Heart right ventricle (tissue), 16 donors: ENCODE measurements around the gene TMPRSS6. TPM values are rescaled to one million over a fixed set of nuclear protein-coding genes. Genes with fewer than 3 reads are reported as not detected.

ENCODE experiments used
- ATAC-seq, 8 donors: fragments of 200-7000 bp; cut with Tn5 transposase; one replicate each; pipeline ENCODE4 v1.9.1; 2020; ENCODE audit warnings: mild to moderate bottlenecking in 8 of 8, moderate library complexity in 8 of 8, moderate number of reproducible peaks in 1 of 8
- DNase-seq, 2 donors: peaks; one replicate each; pipeline ENCODE4 v3.0.0-alpha.2; 2020
- H3K27ac ChIP-seq, 10 donors: fragments of 200-600 bp; sonication (generic) in 2 of 10; one replicate each; pipeline versions ENCODE4 v1.5.0 to v1.8.0; 2020 to 2022; ENCODE audit warnings: mild to moderate bottlenecking in 3 of 10
- H3K27me3 ChIP-seq, 7 donors: fragments of 200-600 bp; one replicate each; pipeline ENCODE4 v1.8.0; 2021 to 2022; ENCODE audit warnings: mild to moderate bottlenecking in 2 of 7
- H3K36me3 ChIP-seq, 9 donors: fragments of 200-600 bp; sonication (generic) in 1 of 9; one replicate each; pipeline versions ENCODE4 v1.5.0 to v1.8.0; 2020 to 2022; ENCODE audit warnings: mild to moderate bottlenecking in 2 of 9
- H3K4me1 ChIP-seq, 9 donors: fragments of 200-600 bp; sonication (generic) in 1 of 9; one replicate each; pipeline versions ENCODE4 v1.5.0 to v1.8.0; 2020 to 2022; ENCODE audit warnings: mild to moderate bottlenecking in 4 of 9
- H3K4me3 ChIP-seq, 10 donors: fragments of 200-600 bp; sonication (generic) in 2 of 10; one replicate each; pipeline versions ENCODE4 v1.5.0 to v1.8.0; 2020 to 2022; ENCODE audit warnings: mild to moderate bottlenecking in 7 of 10, moderate library complexity in 2 of 10
- H3K9me3 ChIP-seq, 11 donors: fragments of 200-600 bp in 10 of 11; sonication (generic) in 2 of 11; one replicate each; pipeline versions ENCODE4 v1.5.0 to v1.8.0; 2013 to 2022; ENCODE audit warnings: mild to moderate bottlenecking in 2 of 11, control low read depth in 1 of 11, moderate library complexity in 1 of 11
- CTCF ChIP-seq, 9 donors: fragments of 200-600 bp; sonication (generic) in 2 of 9; IDR thresholded peaks; one replicate each; pipeline versions ENCODE4 v1.5.0 to v1.8.0; 2021 to 2022; ENCODE audit warnings: antibody characterized with exemption in 9 of 9, mild to moderate bottlenecking in 5 of 9, moderate library complexity in 1 of 9
- WGBS, 2 donors: extraction: QIAGEN DNeasy Blood & Tissue Kit; methylation state at CpG; one replicate each; pipeline ENCODE4 v1.1.7; 2013; ENCODE audit warnings: inconsistent platforms in 1 of 2; 5-methylcytosine and 5-hydroxymethylcytosine counted together
- intact Hi-C, 10 donors: fragments of 100-400 bp; cut with DNase I; formaldehyde crosslinking; loops; one replicate each; pipeline versions ENCODE4 v1.11.1 to v1.14.2; 2022
- polyA plus RNA-seq, 2 donors: library from polyadenylated mRNA; stranded (reverse); fragments of 200-250 nt; gene quantifications; one replicate each; pipeline ENCODE4 v1.2.3, GENCODE V29; 2013
- total RNA-seq, 10 donors: library from RNA; stranded (reverse); fragmentation: NEBNext Ultra II Directional in 3 of 10; extraction: Animal tissue kit (Norgen Biotek cat#: 25700) in 3 of 10; gene quantifications; one replicate each; pipeline versions ENCODE4 v1.2.1 to v1.2.4, GENCODE V29; 2021 to 2023
- donor health status: Arrhythmogenic right ventricular cardiomyopathy.
- donor health status: ischemic (EF 13 %, LVEDD 7.1; RV severe dilation, severe dysfunction).
- donor health status: healthy with polysubstance abuse.
- donor health status: DM: no; HTN: yes; CAD: no.
- donor health status: DM: no; HTN: no; CAD: no.
- donor health status: ischemic (EF 25% LVEDD 6.9; RV normal size, moderate dysfunction).
- donor health status: ischemic (EF 25% LVEDD 5.7; RV mildly dilated, moderate dysfunction).
- donor health status: healthy.
- donor health status: DM: yes; HTN: yes; CAD: no.
- donor health status: Ischemic cardiomyopathy.
- donor health status: ischemic (EF 35%, LVEDD 5.7; RV mildly dilated, moderate dysfunction).
- donor health status: nonischemic (EF 11% LVEDD 7.7; RV severe dilation, severe dysfunction).
- donor health status: DM: yes; HTN: yes; CAD: no.
- donor health status: PGD.
- donor health status: ischemic (EF 29% LVEDD 5.4; RV normal size, mild dysfunction).
- donor health status: nonischemic (EF 23%, LVEDD 6.1; RV moderate dilation, normal function).

Gene TMPRSS6
- total and polyA plus RNA-seq, 12 donors, result not detected

- peaks cover 0 to 28% (median 8%) of the 10 kb centered on the region in 9 donors for H3K36me3 ChIP-seq
- H3K4me3 ChIP-seq, result no peak overlapping the region
- 70 to 75% methylated on average over 13 of the region's 13 CpGs for WGBS, 2 donors
- intact Hi-C loops, result no loop called here
- H3K27me3 ChIP-seq, result no peaks in the 10 kb centered on the region
- ATAC-seq (no peak), DNase-seq (no peak)
- peak overlapping the region in 6 of 10 donors; percentile 5 to 64 (median 15) for H3K27ac ChIP-seq
- no peaks in the 10 kb centered on the region for H3K9me3 ChIP-seq
- H3K4me1 ChIP-seq, result peaks cover 20 to 74% (median 57%) of the 10 kb centered on the region in 9 donors
- peak; percentile 52 to 85 (median 66) for TF ChIP-seq CTCF (IDR thresholded peaks at IDR 0.05)
These were observed 87.6 kb downstream of the TMPRSS6 start for GRCh38 chr22:37021710-37022482.

DNA sequence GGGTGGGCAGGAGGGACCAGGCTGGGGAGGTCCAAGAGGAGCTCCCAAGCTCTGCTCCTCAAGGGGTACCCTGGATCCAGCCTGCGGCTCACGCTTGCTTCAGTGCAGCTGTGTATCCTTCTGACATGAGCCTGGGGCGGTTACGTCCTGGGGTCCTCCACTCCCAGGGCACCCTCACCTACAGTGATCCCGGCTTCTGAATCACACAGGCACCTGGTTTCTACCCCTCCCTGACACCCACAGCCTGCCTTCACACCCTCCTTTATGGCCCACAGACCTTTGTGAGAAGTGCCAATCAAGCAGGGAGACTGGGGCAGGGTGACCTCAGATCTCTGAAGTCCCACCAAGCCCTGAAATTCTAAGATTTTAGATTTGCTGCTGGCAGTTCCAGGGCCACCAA lies 88.5 kb downstream of the TMPRSS6 start:
- no peak overlapping the region for H3K27ac ChIP-seq
- 94 to 98% methylated on average over 5 of the region's 5 CpGs for WGBS, 2 donors
- H3K4me3 ChIP-seq, result peak overlapping the region in 1 of 10 donors; percentile 98
- no peak for ATAC-seq
- DNase-seq, result no peak
- H3K36me3 ChIP-seq, result peaks cover 0 to 26% (median 8%) of the 10 kb centered on the region in 9 donors
- H3K9me3 ChIP-seq, result no peaks in the 10 kb centered on the region
- H3K27me3 ChIP-seq, result no peaks in the 10 kb centered on the region
- no peak for TF ChIP-seq CTCF (IDR thresholded peaks at IDR 0.05)
- peaks cover 20 to 71% (median 56%) of the 10 kb centered on the region in 9 donors for H3K4me1 ChIP-seq
- intact Hi-C loops, result no loop called here

- intact Hi-C loops, result no loop called here
- H3K4me3 ChIP-seq, result peak overlapping the region; percentile 65 to 98 (median 89)
- H3K9me3 ChIP-seq, result no peaks in the 10 kb centered on the region
- peaks cover 0 to 18% (median 8%) of the 10 kb centered on the region in 9 donors for H3K36me3 ChIP-seq
- ATAC-seq (peak; percentile 13 to 43 (median 22)), DNase-seq (no peak)
- TF ChIP-seq CTCF (IDR thresholded peaks at IDR 0.05), result no peak
- peaks cover 20 to 71% (median 61%) of the 10 kb centered on the region in 9 donors for H3K4me1 ChIP-seq
- H3K27ac ChIP-seq, result peak overlapping the region; percentile 82 to 98 (median 93)
- no peaks in the 10 kb centered on the region for H3K27me3 ChIP-seq
- WGBS, 2 donors, result 0 to 2% methylated on average over 5 of the region's 5 CpGs
These were observed 89.4 kb downstream of the TMPRSS6 start for GRCh38 chr22:37020192-37020479.

- 0 to 1% methylated on average over 59 to 104 of the region's 107 CpGs for WGBS, 2 donors
- Histone ChIP-seq H3K36me3 (peaks cover 0 to 12% (median 4%) of the 10 kb centered on the region in 9 donors), H3K4me1 (peaks cover 20 to 77% (median 61%) of the 10 kb centered on the region in 9 donors), H3K27ac (peak within 1 kb of the TSS; percentile 82 to 98 (median 93)), H3K27me3 (no peaks in the 10 kb centered on the region), H3K4me3 (peak within 1 kb of the TSS; percentile 68 to 98 (median 89)), H3K9me3 (no peaks in the 10 kb centered on the region)
- peak; percentile 83 to 85 for DNase-seq
- intact Hi-C loops, result no loop called here
- ATAC-seq, result peak; percentile 84 to 90 (median 89)
- TF ChIP-seq CTCF (IDR thresholded peaks at IDR 0.05), result peak in 3 of 9 donors; percentile 23 to 40 (median 25)
These were observed 90.0 kb downstream of the TMPRSS6 start, which contains the start of the genes MPST and TST for GRCh38 chr22:37019309-37020191. MPST (plus strand) TSS chr22:37019742; CDS start chr22:37019837, 95 bp downstream. TST (minus strand) TSS chr22:37019447; CDS start chr22:37018732, 715 bp downstream.
